Activated CD4-positive, alpha-beta T cell treated with anti-CD3 and anti-CD28 coated beads, Interleukin-2, amount 10 ng/mL, durations not matched to agents 7 days and 5 days (primary cell): ENCODE measurements around the gene FOXO1. TPM values are rescaled to one million over a fixed set of nuclear protein-coding genes. Genes with fewer than 3 reads are reported as not detected.
"Not testable (repeated sequence)": the region's sequence is repeated elsewhere in the genome, so short reads cannot be mapped to it uniquely, and the experiment has no call there.

Source experiments
- CTCF ChIA-PET: fragments of 350-600 bp; sonication (Branson Sonifier 250); formaldehyde crosslinking; loops from one replicate; lab custom pipeline; 2021; ENCODE audit warnings: antibody characterized with exemption; lab: Charles Lee
- POLR2A ChIA-PET: fragments of 350-600 bp; sonication (Branson Sonifier 250); formaldehyde crosslinking; loops from one replicate; lab custom pipeline; 2021; ENCODE audit warnings: antibody characterized with exemption; lab: Charles Lee
- DNase-seq: peaks from one replicate; pipeline ENCODE4 v3.0.0-alpha.2; 2020
- H3K27ac Mint-ChIP-seq: one replicate; pipeline ENCODE4 v1.8.0; 2021; ENCODE audit warnings: mild to moderate bottlenecking, moderate library complexity, mixed read lengths
- H3K27me3 Mint-ChIP-seq: one replicate; pipeline ENCODE4 v1.8.0; 2021; ENCODE audit warnings: mixed read lengths
- H3K36me3 Mint-ChIP-seq: one replicate; pipeline ENCODE4 v1.8.0; 2021; ENCODE audit warnings: low read depth, mixed read lengths
- H3K4me1 Mint-ChIP-seq: one replicate; pipeline ENCODE4 v1.8.0; 2021; ENCODE audit warnings: mixed read lengths
- H3K4me3 Mint-ChIP-seq: one replicate; pipeline ENCODE4 v1.8.0; 2021; ENCODE audit warnings: mild to moderate bottlenecking, moderate library complexity, mixed read lengths
- H3K9me3 Mint-ChIP-seq: one replicate; pipeline ENCODE4 v1.8.0; 2021; ENCODE audit warnings: mixed read lengths
- total RNA-seq, 2 experiments: library from RNA; stranded (reverse); gene quantifications; one replicate each; pipeline ENCODE4 v1.2.3, GENCODE V29; 2021

FOXO1 gene
- total RNA-seq: 10 to 100 TPM; 40.3 to 46.5 TPM

DNA sequence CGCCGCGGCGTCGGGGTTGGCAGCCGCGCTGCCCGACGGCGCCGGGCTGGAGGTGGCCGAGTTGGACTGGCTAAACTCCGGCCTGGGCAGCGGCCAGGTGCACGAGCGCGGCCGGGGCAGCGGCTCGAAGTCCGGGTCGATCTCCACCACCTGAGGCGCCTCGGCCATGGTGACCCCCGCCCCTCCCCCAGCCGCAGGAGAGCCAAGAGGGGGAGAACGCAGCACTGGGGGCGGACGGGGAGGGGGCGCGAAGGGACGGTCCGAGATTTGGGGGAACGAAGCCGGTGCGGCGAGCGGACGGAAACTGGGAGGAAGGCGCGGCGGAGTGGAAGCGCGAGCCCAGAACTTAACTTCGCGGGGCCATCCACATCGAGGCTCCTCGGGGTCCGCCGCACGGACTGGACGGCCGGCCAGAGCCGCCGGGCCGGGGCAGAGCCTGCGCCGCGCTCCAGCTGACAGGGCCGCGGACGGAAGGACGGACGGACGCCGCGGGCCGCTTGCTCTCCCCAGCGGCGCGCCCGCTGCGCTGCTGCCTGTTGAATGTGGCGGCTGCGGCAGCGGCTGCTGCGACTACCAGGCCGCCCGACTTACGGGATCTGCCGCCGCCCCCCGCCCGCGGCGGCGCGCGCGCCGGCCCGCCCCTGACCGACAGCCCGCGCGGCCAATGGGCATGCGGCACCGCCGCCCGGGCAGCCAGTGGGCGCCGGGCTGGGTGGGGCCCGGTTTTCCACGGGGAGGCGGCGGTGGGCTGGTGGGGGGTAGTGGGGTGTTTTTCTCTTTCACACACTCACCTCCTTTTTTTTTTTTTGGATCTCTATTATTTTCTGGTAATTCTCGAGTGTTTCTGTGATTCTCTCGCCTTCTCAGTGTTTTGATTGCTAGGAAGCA lies at the start of gene FOXO1:
TSS of gene FOXO1 (minus strand) at position 597 of the 888 bp plus-strand sequence. CDS start at position 168, 429 bp downstream.
- H3K4me1 Mint-ChIP-seq: peaks cover 39% of the 10 kb centered on the region
- H3K9me3 Mint-ChIP-seq: no peaks in the 10 kb centered on the region
- H3K27me3 Mint-ChIP-seq: no peaks in the 10 kb centered on the region
- peak within 1 kb of the TSS; percentile 94 for H3K27ac Mint-ChIP-seq
- peaks cover 14% of the 10 kb centered on the region for H3K36me3 Mint-ChIP-seq
- H3K4me3 Mint-ChIP-seq: peak within 1 kb of the TSS; percentile 88
- POLR2A ChIA-PET: no interaction called here
- peak; percentile 88 for DNase-seq
- CTCF ChIA-PET: interaction anchor here (0.5 kb wide), 1 partner anchor 14 kb away, joined by 3 read pairs; no protein-coding TSS in a partner anchor

DNA sequence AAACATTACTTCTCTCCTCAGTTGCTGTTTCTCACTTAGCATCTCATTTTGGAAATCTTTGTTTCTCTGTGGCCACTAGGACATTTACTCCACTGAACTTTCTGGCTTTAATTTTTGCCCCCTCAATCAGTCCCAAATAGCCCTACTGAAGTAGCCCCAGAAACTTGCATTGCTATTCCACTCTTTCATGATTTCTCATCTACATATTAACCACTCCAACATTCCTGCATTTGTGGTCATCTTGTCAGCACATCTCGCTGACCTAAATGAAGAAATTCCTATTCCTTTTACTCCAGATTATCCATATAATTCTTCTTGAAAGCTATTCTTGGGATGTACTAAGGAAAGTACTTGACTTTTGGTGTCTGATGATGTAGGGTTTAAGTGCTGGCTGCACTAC lies 48.0 kb upstream of the FOXO1 start:
- H3K27me3 Mint-ChIP-seq, POLR2A ChIA-PET: not testable (repeated sequence)

DNA sequence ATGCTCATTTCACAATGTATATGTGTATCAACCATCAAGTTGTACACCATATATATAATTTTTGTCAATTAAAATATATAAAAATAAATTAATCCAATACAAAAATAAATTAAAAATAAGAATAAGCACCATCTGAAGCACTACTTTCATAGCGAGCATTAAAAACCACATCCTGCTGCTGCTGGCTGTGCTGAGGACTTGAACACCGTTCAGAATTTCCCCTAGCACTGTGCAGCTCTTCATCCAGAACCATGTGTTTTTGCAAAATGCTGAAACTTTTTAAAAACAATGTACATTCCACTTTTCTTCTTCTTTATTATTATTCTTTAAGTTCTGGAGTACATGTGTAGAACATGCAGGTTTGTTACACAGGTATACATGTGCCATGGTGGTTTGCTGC lies 40.0 kb upstream of the FOXO1 start:
- Mint-ChIP-seq H3K27me3 (no peaks in the 10 kb centered on the region), H3K9me3 (peaks cover 27% of the 10 kb centered on the region), H3K4me3 (no peak overlapping the region), H3K27ac (no peak overlapping the region), H3K4me1 (peaks cover 13% of the 10 kb centered on the region), H3K36me3 (peaks cover 5% of the 10 kb centered on the region)
- CTCF ChIA-PET: no interaction called here
- peak; percentile 21 for DNase-seq
- POLR2A ChIA-PET: no interaction called here

More for the DNA sequence above, 48.0 kb upstream of the FOXO1 start:
- H3K9me3 Mint-ChIP-seq: peaks cover 29% of the 10 kb centered on the region
- CTCF ChIA-PET, H3K27ac Mint-ChIP-seq, DNase-seq, H3K4me3 Mint-ChIP-seq, H3K4me1 Mint-ChIP-seq: not testable (repeated sequence)
- H3K36me3 Mint-ChIP-seq: peaks cover 51% of the 10 kb centered on the region

DNA sequence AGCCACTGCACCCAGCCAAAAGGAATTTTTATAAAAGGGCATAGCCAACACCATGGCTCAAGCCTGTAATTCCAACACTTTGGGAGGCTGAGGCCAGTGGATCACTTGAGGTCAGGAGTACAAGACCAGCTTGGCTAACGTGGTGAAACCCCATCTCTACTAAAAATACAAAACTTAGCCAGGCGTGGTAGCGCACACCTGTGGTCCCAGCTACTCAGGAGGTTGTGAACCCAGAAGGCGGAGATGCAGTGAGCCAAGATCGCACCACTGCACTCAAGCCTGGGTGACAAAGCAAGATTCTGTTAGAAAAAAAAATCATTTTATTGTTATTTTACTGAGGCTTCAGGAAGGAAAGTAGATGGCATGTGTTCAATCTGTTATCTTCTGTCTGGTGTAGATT lies 31.3 kb upstream of the FOXO1 start:
- POLR2A ChIA-PET: no interaction called here
- Mint-ChIP-seq H3K4me1 (no peaks in the 10 kb centered on the region), H3K27ac (no peak overlapping the region), H3K27me3 (no peaks in the 10 kb centered on the region), H3K36me3 (no peaks in the 10 kb centered on the region), H3K4me3 (no peak overlapping the region), H3K9me3 (no peaks in the 10 kb centered on the region)
- CTCF ChIA-PET: interaction anchor here (1.2 kb wide), 1 partner anchor 9 kb away, joined by 3 read pairs; no protein-coding TSS in a partner anchor
- DNase-seq: no peak

DNA sequence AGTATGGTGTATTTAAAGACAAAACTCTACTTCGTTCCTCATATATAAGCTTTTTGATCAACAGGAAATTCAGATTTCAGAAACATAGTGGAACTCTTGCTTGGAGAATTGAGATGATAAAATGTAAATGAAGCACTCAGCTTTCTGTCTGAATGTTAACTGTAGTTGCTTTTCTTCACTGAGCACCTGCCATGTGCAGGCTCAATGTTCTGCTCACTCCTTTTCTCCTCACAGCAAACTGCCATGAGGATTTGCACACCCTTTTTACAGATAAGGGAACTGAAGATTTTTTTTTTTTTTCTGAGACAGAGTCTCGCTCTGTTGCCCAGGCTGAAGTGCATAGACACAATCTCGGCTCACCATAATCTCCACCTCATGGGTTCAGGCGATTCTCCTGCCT lies 28.0 kb upstream of the FOXO1 start:
- no peaks in the 10 kb centered on the region for H3K9me3 Mint-ChIP-seq
- no peaks in the 10 kb centered on the region for H3K4me1 Mint-ChIP-seq
- no peaks in the 10 kb centered on the region for H3K36me3 Mint-ChIP-seq
- no peak overlapping the region for H3K27ac Mint-ChIP-seq
- DNase-seq: no peak
- CTCF ChIA-PET: interaction anchor here (0.6 to 0.8 kb wide), 4 partner anchors 353 to 1819 kb away, joined by 3 to 5 read pairs (median 3); no protein-coding TSS in a partner anchor
- POLR2A ChIA-PET: no interaction called here
- H3K4me3 Mint-ChIP-seq: no peak overlapping the region
- H3K27me3 Mint-ChIP-seq: no peaks in the 10 kb centered on the region

DNA sequence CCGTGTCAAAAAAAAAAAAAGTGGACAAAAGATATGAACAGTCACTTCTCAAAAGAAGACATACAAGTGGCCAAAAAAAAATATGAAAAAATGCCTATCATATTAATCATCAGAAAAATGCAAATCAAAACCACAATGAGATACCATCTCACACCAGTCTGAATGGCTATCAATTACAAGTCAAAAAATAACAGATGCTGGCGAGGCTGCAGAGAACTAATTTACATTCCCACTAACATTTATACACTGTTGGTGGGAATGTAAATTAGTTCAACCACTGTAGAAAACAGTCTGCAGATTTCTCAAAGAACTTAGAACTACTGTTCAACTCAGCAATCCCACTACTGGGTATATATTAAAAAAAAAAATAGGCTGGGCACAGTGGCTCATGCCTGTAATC lies 26.5 kb upstream of the FOXO1 start:
- Mint-ChIP-seq H3K27me3 (no peaks in the 10 kb centered on the region), H3K36me3 (no peaks in the 10 kb centered on the region), H3K4me3 (no peak overlapping the region), H3K4me1 (no peaks in the 10 kb centered on the region), H3K9me3 (no peaks in the 10 kb centered on the region), H3K27ac (no peak overlapping the region)
- no peak for DNase-seq
- CTCF ChIA-PET: no interaction called here
- POLR2A ChIA-PET: no interaction called here

DNA sequence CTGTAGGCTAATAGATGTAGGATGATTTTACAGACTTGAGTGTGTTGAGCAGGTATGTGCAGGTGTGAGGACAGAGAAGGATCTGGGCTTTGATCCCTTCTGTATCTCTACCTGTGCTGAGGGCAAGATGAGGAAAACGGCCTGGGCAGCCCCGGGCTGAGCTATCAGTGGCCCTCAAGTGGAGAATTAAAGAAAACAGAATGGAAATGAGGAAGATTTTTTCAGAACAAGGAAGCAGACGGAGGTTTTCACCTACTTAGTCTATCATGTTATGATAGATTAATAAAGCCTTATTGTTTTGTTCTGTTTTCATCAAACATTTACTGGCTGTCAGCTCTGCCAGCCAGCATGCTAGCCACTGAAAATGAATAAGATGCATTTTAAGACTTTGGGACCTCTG lies 22.3 kb upstream of the FOXO1 start:
- no peak for DNase-seq
- ChIA-PET POLR2A (no interaction called here), CTCF (interaction anchor here (1.6 kb wide), 1 partner anchor 9 kb away, joined by 3 read pairs; no protein-coding TSS in a partner anchor)
- no peaks in the 10 kb centered on the region for H3K9me3 Mint-ChIP-seq
- no peaks in the 10 kb centered on the region for H3K4me1 Mint-ChIP-seq
- no peak overlapping the region for H3K27ac Mint-ChIP-seq
- no peaks in the 10 kb centered on the region for H3K36me3 Mint-ChIP-seq
- H3K4me3 Mint-ChIP-seq: no peak overlapping the region
- H3K27me3 Mint-ChIP-seq: no peaks in the 10 kb centered on the region

DNA sequence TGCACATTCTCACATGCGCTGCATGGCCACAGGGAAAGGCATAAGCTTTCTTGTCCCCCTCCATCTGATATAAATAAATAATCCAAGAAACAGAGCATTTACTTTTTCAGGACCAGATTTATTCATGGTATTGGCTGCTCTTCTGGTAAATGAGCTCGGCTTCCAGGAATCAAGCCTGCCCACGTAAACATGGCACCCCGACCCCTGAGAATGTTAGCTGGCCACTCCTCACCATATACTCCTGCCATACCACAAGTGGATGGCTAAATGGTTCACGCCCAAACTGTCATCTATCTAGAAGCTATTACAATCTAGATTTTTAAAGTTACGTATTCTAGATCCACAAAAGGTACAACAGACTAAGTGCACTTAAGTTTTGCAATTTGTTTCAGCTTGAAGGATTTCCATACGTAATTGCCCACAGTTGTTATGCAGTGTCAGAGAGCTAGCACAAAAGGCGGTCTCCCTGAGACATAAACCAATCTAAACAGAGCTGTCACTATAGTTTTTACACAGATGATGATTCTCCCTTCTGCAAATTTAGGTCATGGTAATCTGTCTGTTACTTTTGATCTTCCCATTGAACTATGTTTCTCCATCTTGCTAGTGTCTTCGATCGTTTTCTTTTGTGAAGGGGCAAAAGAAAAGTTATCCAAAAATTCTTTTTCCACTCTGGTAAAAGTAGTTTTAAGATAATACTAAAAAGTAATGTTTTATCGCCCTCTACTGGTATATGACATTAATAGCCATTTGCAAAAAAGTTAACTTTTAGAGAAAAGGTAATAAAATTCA lies 16.2 kb upstream of the FOXO1 start:
- no peak overlapping the region for H3K27ac Mint-ChIP-seq
- H3K36me3 Mint-ChIP-seq: no peaks in the 10 kb centered on the region
- no peaks in the 10 kb centered on the region for H3K9me3 Mint-ChIP-seq
- ChIA-PET CTCF (interaction anchor here (0.7 to 2.1 kb wide), 9 partner anchors 9 to 996 kb away, joined by 3 to 7 read pairs (median 4); no protein-coding TSS in a partner anchor), POLR2A (no interaction called here)
- no peak for DNase-seq
- peaks cover 17% of the 10 kb centered on the region for H3K4me1 Mint-ChIP-seq
- H3K4me3 Mint-ChIP-seq: no peak overlapping the region
- H3K27me3 Mint-ChIP-seq: no peaks in the 10 kb centered on the region

DNA sequence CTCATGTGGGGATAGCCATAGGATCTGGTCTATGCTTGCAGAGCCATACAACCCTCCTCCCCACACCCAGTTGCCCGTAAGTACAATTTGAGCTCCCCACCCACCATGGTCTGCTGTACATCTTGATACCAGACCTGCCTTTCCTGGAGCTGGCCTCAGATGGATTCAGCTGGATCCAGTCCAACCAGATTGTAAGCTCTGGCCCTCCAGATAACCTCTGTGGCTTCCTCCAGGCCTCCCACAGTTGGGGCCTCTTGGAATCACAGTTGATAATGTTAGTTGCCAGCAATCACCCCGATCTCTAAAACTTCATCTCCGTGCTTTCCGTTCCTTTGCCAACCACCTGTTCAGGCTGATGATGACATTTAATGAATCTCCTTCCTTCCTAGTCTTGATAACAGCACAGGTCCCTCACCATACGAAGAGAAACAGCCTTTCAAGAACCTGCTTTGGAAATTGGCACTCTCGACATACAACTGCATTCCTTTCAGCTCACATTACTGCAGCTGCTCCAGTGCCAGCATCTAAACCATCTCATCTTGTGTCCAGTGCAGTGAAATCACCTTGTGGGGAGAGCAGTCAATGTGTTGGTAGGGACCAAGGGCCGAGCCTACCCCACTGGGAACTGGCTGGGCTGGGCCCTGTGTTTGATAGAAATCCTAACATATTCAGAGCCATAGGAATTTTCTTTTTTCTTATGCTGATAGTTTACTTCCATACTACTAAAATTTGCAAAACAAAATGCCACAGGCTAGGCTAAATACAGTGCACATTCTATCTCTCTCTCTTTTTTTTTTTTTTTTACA lies 15.1 kb upstream of the FOXO1 start:
- Mint-ChIP-seq H3K9me3 (no peaks in the 10 kb centered on the region), H3K27ac (peak overlapping the region; percentile 58)

DNA sequence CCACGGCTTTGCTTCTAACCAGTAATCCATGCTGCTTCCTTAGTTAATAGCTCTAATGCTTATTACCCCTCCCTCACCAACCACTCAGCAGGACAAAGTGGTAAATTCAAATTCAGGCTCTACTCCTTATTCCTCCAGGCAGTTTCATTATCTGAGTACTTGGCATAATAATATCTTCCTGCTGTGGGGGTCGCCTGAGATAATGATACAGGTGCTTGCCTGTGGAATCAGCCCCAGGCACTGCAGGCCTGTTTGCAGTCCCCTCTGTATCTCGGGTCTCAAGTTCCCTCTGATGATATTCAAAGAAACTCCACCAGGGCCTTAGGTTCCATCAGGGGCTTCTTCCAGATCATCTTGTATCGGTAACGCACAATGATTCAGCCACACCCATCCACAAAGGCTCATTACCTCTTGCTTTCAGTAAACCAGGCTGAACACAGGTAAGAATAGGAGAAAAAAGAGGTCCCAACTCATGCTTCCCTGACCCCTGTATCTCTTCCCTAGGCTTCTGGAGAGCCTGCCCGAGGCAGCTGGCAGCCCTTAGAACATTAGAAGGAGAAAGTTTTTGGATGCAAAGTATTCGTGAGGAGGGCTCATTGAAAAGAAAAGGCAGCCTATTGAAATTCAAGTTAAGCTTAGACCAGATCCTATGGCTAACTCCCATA lies 14.3 kb upstream of the FOXO1 start:
- DNase-seq: no peak
- H3K27ac Mint-ChIP-seq: no peak overlapping the region
- CTCF ChIA-PET: interaction anchor here (0.7 to 1.2 kb wide), 4 partner anchors 8 to 738 kb away, joined by 3 to 5 read pairs (median 3); no protein-coding TSS in a partner anchor
- no peaks in the 10 kb centered on the region for H3K36me3 Mint-ChIP-seq
- no peak overlapping the region for H3K4me3 Mint-ChIP-seq
- no peaks in the 10 kb centered on the region for H3K27me3 Mint-ChIP-seq
- POLR2A ChIA-PET: no interaction called here
- H3K4me1 Mint-ChIP-seq: peaks cover 17% of the 10 kb centered on the region
- no peaks in the 10 kb centered on the region for H3K9me3 Mint-ChIP-seq

More for the DNA sequence above, 15.1 kb upstream of the FOXO1 start:
- DNase-seq: no peak
- no peaks in the 10 kb centered on the region for H3K27me3 Mint-ChIP-seq
- no peak overlapping the region for H3K4me3 Mint-ChIP-seq
- ChIA-PET POLR2A (no interaction called here), CTCF (interaction anchor here (0.6 to 1.2 kb wide), 6 partner anchors 9 to 923 kb away, joined by 3 to 6 read pairs (median 4); no protein-coding TSS in a partner anchor)
- no peaks in the 10 kb centered on the region for H3K36me3 Mint-ChIP-seq
- H3K4me1 Mint-ChIP-seq: peaks cover 17% of the 10 kb centered on the region

DNA sequence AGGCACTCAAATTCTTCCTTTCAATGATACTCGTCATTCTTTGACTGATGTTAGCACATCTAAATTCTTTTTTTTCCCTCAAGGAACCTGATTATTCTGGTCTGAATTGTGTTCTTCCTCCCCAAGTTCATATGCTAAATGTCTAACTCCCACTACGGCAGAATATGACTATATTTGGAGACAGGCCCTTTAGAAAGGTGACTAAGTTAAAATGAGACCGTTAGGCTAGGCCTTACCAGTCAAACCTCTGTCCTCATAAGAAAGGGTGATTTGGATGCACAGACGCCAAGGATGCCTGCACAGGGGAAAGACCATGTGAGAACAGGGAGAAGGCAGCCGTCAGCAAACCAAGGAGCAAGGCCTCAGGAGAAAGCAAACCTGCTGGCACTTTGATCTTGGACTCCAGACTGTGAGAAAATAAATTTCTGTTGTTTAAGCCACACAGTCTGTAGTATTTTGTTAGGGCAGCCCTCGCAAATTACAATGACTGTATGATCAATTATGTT lies 13.1 kb upstream of the FOXO1 start:
- ChIA-PET CTCF (interaction anchor here (0.6 to 1.0 kb wide), 3 partner anchors 19 to 737 kb away, joined by 3 read pairs; no protein-coding TSS in a partner anchor), POLR2A (no interaction called here)
- Mint-ChIP-seq H3K9me3 (no peaks in the 10 kb centered on the region), H3K4me3 (no peak overlapping the region), H3K27ac (no peak overlapping the region), H3K4me1 (peaks cover 17% of the 10 kb centered on the region), H3K36me3 (no peaks in the 10 kb centered on the region), H3K27me3 (no peaks in the 10 kb centered on the region)
- no peak for DNase-seq
